Glutamatergic neuron (in vitro differentiated cells): ENCODE data around the gene ZNF213. TPM values are rescaled to one million over a fixed set of nuclear protein-coding genes. Genes with fewer than 3 reads are reported as not detected.

Experiments used
- DNase-seq: peaks from one replicate; pipeline ENCODE4 v3.0.0; 2022
- H3K27ac Mint-ChIP-seq: one replicate; pipeline ENCODE4 v1.8.0; 2020; ENCODE audit warnings: mild to moderate bottlenecking, mixed read lengths, inconsistent platforms; ENCODE audit not compliant: unreplicated experiment
- H3K27me3 Mint-ChIP-seq: one replicate; pipeline ENCODE4 v1.8.0; 2020; ENCODE audit warnings: mild to moderate bottlenecking, moderate library complexity, mixed read lengths, inconsistent platforms; ENCODE audit not compliant: unreplicated experiment
- H3K36me3 Mint-ChIP-seq: one replicate; pipeline ENCODE4 v1.8.0; 2020; ENCODE audit warnings: mild to moderate bottlenecking, mixed read lengths, inconsistent platforms; ENCODE audit not compliant: unreplicated experiment
- H3K4me1 Mint-ChIP-seq: one replicate; pipeline ENCODE4 v1.8.0; 2020; ENCODE audit warnings: mild to moderate bottlenecking, low read depth, mixed read lengths, inconsistent platforms; ENCODE audit not compliant: unreplicated experiment
- H3K4me3 Mint-ChIP-seq: one replicate; pipeline ENCODE4 v1.8.0; 2020; ENCODE audit warnings: mild to moderate bottlenecking, mixed read lengths, inconsistent platforms; ENCODE audit not compliant: unreplicated experiment
- H3K9me3 Mint-ChIP-seq: one replicate; pipeline ENCODE4 v1.8.0; 2020; ENCODE audit warnings: mild to moderate bottlenecking, moderate library complexity, mixed read lengths, inconsistent platforms; ENCODE audit not compliant: unreplicated experiment
- CTCF ChIP-seq: fragments of 200-600 bp; sonication (generic); IDR thresholded peaks from one replicate; pipeline ENCODE4 v1.5.0; 2021; ENCODE audit not compliant: partially characterized antibody, unreplicated experiment
- total RNA-seq: library from RNA; stranded (reverse); fragmentation: NEBNext Ultra II Directional; extraction: Animal tissue kit (Norgen Biotek cat#: 25700); gene quantifications from one replicate; pipeline ENCODE4 v1.2.1, GENCODE V29; 2021; ENCODE audit not compliant: unreplicated experiment

Gene ZNF213
- total RNA-seq, 1 donor from 2014 or later: 18.7 TPM

- Mint-ChIP-seq H3K4me1 (peaks cover 15% of the 10 kb centered on the region), H3K27ac (peak overlapping the region; percentile 8), H3K36me3 (no peaks in the 10 kb centered on the region), H3K27me3 (peaks cover 17% of the 10 kb centered on the region), H3K9me3 (peaks cover 6% of the 10 kb centered on the region), H3K4me3 (no peak overlapping the region)
- no peak for TF ChIP-seq CTCF
- DNase-seq: no peak
Measured at GRCh38 chr16:3101841-3102470, 32.9 kb upstream of the ZNF213 start.

GRCh38 chr16:3106205-3106928, 28.5 kb upstream of the ZNF213 start:
- no peak for TF ChIP-seq CTCF
- Mint-ChIP-seq H3K4me1 (peaks cover 8% of the 10 kb centered on the region), H3K27me3 (peaks cover 7% of the 10 kb centered on the region), H3K27ac (peak overlapping the region; percentile 55), H3K9me3 (peaks cover 4% of the 10 kb centered on the region), H3K36me3 (no peaks in the 10 kb centered on the region), H3K4me3 (peak overlapping the region; percentile 89)
- DNase-seq: peak; percentile 98

GRCh38 chr16:3112058-3112880, 22.6 kb upstream of the ZNF213 start, which contains the start of gene ZNF205:
Gene ZNF205, plus strand, starts transcription at chr16:3112586. Its CDS starts 845 bp downstream, at chr16:3113431.
- peak within 1 kb of the TSS; percentile 91 for H3K4me3 Mint-ChIP-seq
- peak within 1 kb of the TSS; percentile 90 for H3K27ac Mint-ChIP-seq
- H3K9me3 Mint-ChIP-seq: no peaks in the 10 kb centered on the region
- H3K4me1 Mint-ChIP-seq: peaks cover 26% of the 10 kb centered on the region
- DNase-seq: peak; percentile 88
- no peak for TF ChIP-seq CTCF
- H3K27me3 Mint-ChIP-seq: peaks cover 2% of the 10 kb centered on the region
- H3K36me3 Mint-ChIP-seq: no peaks in the 10 kb centered on the region

GRCh38 chr16:3112881-3113574, 21.8 kb upstream of the ZNF213 start:
- Mint-ChIP-seq H3K36me3 (no peaks in the 10 kb centered on the region), H3K27me3 (peaks cover 2% of the 10 kb centered on the region), H3K4me1 (peaks cover 26% of the 10 kb centered on the region), H3K9me3 (no peaks in the 10 kb centered on the region), H3K27ac (peak overlapping the region; percentile 90), H3K4me3 (peak overlapping the region; percentile 91)
- no peak for DNase-seq
- no peak for TF ChIP-seq CTCF
